ENCODE data around the gene SFRP5.

SFRP5 gene

GRCh38 chr10:97734021-97734420 lies 37.8 kb downstream of the SFRP5 start:
- no peak for DNase-seq

GRCh38 chr10:97733256-97733655 lies 38.5 kb downstream of the SFRP5 start:
- DNase-seq, result no peak

- DNase-seq, result no peak
Measured at GRCh38 chr10:97732052-97732359, 39.8 kb downstream of the SFRP5 start.

DNA sequence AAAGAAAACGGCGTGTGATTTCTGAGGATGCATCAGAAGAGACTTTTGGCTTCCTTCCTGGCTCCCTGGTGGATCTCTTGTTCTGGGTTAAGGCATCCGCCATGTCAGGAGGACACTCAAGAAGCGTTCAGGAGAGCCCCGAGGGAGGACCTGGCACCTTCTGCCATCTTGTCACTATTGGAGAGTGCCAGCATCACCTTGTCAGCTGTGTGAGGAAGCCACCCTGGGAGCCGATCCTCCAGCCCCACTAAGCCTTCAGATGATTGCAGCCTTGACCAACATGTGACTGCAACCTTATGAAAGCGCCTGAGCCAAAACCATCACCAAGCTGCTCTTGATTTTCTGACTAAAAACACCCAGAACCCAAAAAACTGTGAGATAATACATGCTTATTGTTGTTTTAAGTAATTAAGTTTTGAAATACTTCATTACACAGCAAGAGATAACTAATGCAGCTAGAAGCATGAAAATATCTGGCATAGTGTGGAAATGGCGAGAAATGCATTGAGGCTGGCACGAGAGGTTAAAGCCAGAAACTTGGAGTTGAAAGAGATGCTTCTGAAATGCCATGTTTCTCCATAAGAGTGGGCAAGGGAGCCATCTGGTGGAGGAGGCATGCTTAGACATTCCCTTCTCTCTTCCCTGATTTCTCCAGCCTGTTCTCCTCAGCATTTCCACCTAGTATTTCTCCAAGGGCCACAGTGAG lies 40.3 kb downstream of the SFRP5 start:
- peak; percentile 79 for DNase-seq

DNA sequence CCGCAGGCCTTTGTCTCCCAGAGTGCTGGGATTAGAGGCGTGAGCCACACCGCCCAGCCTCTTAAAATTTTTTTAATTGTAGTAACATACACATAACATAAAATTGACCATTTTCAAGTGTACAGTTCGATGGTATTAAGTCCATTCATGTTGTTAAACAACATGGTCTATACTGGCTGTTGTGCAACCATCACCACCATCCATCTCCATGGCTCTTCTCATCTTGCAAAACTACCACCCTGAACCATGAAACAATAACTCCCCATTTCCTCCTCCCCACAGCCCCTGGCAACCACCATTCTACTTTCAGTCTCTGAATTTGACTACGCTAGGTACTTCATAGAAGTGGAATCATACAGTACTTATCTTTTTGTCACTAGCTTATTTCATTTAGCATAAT lies 42.8 kb downstream of the SFRP5 start:
- DNase-seq, result no peak

DNA sequence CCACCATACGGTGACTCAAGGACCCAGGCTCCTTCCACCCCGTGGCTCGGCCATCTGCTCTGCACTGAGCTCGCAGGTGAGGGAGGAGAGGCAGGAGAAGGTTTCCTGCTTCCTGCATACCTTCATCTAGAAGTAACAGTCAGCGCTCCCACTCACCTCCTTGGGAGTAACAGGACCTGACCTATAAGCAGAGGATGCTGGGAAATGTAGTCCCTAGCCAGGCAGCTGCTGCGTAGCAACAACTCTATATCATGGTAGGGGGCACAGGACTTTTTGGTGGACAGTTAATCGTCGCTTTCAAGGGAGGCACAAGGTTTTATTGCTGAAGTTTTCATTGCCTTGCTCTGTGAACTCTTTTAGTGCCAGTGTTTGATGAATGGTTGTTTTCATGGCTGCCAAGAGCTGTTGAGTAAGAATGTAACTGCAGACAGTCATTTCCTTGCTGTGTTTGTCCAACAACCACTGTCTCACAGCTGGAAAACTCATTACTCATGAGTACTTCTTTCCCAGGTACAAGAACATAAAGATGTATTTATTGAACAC lies 45.1 kb downstream of the SFRP5 start:
- DNase-seq, result peak; percentile 75

DNA sequence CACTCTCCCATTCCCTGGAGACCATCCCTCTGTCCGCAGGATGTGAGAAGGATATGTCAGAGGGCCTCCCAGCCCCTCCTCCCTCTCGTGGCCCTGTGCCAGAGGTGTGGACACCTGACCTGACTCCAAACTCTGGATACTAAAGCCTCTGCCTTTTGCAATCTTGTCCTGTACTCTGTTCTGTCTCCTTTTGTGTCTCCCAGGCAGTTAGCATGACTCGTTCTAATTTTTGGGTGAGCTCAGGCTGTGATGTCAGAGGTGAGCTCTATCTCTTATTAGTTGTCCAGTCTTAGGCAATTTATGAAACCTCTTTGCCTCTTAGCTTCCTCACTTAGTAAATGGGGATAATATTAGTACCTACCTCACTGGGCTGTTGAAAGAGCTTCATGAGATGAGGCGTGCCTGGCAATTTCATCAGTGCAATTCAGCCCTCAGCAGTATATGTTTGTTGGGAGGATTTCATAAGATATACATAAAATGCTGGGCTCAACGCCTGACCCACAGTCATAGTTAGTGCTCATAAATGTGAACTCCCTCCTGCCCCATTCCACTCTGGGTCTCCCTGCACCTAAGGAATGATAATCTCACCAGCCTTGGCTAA lies 47.4 kb downstream of the SFRP5 start:
- DNase-seq, result peak; percentile 44

DNA sequence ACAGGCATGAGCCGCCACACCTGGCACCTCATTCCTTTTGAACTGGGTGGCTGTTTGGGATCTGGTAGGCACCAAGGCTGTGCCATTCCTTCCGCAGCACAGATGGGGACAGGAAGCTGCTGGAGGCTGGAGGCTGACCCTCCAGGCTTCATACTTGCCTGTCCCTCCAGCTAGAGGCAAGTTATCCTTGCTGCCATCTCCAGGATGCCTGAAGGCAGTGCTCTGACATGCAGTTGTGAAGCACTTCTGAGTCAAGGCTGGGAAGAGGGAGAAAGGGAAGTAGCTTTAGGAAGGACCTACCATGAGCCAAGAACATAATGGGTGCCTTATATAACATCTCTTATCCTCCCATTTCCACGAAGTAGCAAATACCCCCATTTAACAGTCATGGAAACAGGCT lies 48.8 kb downstream of the SFRP5 start:
- DNase-seq, result no peak

- DNase-seq, result no peak
Measured at GRCh38 chr10:97721871-97722780, 49.7 kb downstream of the SFRP5 start.

GRCh38 chr10:97719602-97720001 lies 52.2 kb downstream of the SFRP5 start:
- DNase-seq, result no peak

GRCh38 chr10:97718659-97719142 lies 53.1 kb downstream of the SFRP5 start:
- DNase-seq, result no peak

DNA sequence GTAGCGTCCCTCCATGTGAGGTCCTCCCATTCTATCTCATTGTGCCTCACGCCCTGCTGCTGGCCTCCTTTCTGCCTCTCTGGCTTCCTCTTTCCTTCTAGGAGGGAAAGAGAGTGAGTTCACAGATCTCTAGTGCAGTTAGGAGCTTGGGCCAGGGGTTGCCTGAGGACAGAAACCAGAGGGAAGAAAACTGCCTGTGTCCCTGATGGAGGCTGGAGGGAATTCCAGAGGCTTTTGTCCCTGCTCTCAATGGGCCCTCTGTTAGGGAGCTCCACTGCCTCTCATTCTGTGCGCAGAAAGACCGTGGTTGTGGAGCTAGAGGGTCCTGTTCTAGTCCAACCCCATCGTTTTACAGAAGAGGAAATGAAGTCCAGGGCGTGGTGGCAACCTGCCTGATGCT lies 53.6 kb downstream of the SFRP5 start:
- no peak for DNase-seq

- no peak for DNase-seq
Measured at GRCh38 chr10:97717627-97718026, 54.2 kb downstream of the SFRP5 start.

Measured in fibroblast of upper back skin (primary cell).